ENCODE measurements around the gene ABL1.

DNA sequence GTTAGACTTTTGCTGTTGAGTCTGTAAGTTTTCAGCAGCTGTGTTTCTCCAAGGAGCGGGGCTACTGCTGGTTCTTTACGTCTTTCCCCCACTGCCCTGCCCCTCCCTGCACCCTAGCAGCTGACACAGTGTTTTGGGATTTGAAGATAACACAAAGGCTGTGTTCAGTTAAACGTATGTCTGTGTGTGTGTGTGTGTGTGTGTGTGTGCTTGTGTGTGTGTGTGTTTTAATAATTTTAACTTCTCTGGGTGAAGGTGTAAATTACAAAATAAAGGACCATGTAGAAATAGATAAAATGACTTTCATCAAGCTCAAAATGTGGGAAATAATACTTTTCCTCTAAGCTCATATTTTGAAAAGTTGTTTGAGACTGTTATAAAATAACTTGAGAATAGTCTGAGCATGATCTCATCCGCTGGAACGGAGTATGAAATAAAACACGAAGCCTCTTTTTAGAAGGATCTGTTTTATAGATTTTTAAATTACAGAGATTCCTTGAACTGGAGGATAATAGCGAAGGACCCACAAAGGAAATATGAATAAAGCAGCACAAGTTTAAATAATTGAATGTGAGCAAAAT is 10.9 kb downstream of the ABL1 start:
- TF ChIP-seq, protein P1, sequence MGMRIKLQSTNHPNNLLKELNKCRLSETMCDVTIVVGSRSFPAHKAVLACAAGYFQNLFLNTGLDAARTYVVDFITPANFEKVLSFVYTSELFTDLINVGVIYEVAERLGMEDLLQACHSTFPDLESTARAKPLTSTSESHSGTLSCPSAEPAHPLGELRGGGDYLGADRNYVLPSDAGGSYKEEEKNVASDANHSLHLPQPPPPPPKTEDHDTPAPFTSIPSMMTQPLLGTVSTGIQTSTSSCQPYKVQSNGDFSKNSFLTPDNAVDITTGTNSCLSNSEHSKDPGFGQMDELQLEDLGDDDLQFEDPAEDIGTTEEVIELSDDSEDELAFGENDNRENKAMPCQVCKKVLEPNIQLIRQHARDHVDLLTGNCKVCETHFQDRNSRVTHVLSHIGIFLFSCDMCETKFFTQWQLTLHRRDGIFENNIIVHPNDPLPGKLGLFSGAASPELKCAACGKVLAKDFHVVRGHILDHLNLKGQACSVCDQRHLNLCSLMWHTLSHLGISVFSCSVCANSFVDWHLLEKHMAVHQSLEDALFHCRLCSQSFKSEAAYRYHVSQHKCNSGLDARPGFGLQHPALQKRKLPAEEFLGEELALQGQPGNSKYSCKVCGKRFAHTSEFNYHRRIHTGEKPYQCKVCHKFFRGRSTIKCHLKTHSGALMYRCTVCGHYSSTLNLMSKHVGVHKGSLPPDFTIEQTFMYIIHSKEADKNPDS (CRISPR knock-in tag; IDR thresholded peaks at IDR 0.05): no peak
- TF ChIP-seq, protein P2, sequence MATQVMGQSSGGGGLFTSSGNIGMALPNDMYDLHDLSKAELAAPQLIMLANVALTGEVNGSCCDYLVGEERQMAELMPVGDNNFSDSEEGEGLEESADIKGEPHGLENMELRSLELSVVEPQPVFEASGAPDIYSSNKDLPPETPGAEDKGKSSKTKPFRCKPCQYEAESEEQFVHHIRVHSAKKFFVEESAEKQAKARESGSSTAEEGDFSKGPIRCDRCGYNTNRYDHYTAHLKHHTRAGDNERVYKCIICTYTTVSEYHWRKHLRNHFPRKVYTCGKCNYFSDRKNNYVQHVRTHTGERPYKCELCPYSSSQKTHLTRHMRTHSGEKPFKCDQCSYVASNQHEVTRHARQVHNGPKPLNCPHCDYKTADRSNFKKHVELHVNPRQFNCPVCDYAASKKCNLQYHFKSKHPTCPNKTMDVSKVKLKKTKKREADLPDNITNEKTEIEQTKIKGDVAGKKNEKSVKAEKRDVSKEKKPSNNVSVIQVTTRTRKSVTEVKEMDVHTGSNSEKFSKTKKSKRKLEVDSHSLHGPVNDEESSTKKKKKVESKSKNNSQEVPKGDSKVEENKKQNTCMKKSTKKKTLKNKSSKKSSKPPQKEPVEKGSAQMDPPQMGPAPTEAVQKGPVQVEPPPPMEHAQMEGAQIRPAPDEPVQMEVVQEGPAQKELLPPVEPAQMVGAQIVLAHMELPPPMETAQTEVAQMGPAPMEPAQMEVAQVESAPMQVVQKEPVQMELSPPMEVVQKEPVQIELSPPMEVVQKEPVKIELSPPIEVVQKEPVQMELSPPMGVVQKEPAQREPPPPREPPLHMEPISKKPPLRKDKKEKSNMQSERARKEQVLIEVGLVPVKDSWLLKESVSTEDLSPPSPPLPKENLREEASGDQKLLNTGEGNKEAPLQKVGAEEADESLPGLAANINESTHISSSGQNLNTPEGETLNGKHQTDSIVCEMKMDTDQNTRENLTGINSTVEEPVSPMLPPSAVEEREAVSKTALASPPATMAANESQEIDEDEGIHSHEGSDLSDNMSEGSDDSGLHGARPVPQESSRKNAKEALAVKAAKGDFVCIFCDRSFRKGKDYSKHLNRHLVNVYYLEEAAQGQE (IDR thresholded peaks at IDR 0.05; ENCODE audit: borderline replicate concordance in 1 of 2, low read depth in 1 of 2, low read length in 2 of 2): no peak
- TF ChIP-seq SOX13 (IDR thresholded peaks at IDR 0.05) (no peak), SOX13 (CRISPR knock-in tag; conservative IDR thresholded peaks at IDR 0.05 in 1 of 2, IDR thresholded peaks at IDR 0.05 in 1 of 2) (no peak), ZNF224 (CRISPR knock-in tag; IDR thresholded peaks at IDR 0.05) (no peak), REPIN1 (CRISPR knock-in tag; IDR thresholded peaks at IDR 0.05; ENCODE audit: borderline replicate concordance, low read depth) (no peak)

All from HepG2 (cell line).